HEK293 (cell line): ENCODE results near the gene UXS1.

Experiments
- CTCF ChIP-seq: fragments of 450-650 bp; formaldehyde crosslinking; IDR thresholded peaks from 2 replicates; pipeline ENCODE4 v1.5.1; 2016; ENCODE audit warnings: missing biosample characterization, missing genetic modification characterization
- PRDM10 ChIP-seq: fragments of 450-650 bp; formaldehyde crosslinking; IDR thresholded peaks from 2 replicates; pipeline ENCODE4 v1.5.1; 2016; ENCODE audit warnings: missing biosample characterization, missing genetic modification characterization
- PRDM4 ChIP-seq: fragments of 450-650 bp; formaldehyde crosslinking; IDR thresholded peaks from 2 replicates; pipeline ENCODE4 v1.5.1; 2017; ENCODE audit warnings: missing biosample characterization, missing genetic modification characterization
- TRIM28 ChIP-seq: IDR thresholded peaks from 2 replicates; pipeline ENCODE4 v1.6.1; 2011; ENCODE audit warnings: low read length, control low read depth, borderline replicate concordance
- ZNF18 ChIP-seq: fragments of 450-650 bp; formaldehyde crosslinking; IDR thresholded peaks from 2 replicates; pipeline ENCODE4 v1.5.1; 2016; ENCODE audit warnings: missing biosample characterization, missing genetic modification characterization
- ZNF280D ChIP-seq: fragments of 450-650 bp; formaldehyde crosslinking; IDR thresholded peaks from 2 replicates; pipeline ENCODE4 v1.5.1; 2016; ENCODE audit warnings: missing biosample characterization, missing genetic modification characterization
- ZNF423 ChIP-seq: fragments of 450-650 bp; formaldehyde crosslinking; IDR thresholded peaks from 2 replicates; pipeline ENCODE4 v1.5.1; 2016; ENCODE audit warnings: missing biosample characterization, missing genetic modification characterization
- ZNF488 ChIP-seq: fragments of 450-650 bp; formaldehyde crosslinking; IDR thresholded peaks from 2 replicates; pipeline ENCODE4 v1.5.1; 2016; ENCODE audit warnings: missing biosample characterization, missing genetic modification characterization
- ZNF561 ChIP-seq: fragments of 450-650 bp; IDR thresholded peaks from 2 replicates; pipeline ENCODE4 v1.5.1; 2018; ENCODE audit warnings: missing biosample characterization, missing genetic modification characterization, borderline replicate concordance

- TF ChIP-seq ZNF561 (no peak), CTCF (no peak), ZNF280D (no peak), PRDM4 (tag by site-specific recombination) (no peak), PRDM10 (tag by site-specific recombination) (no peak), ZNF423 (tag by site-specific recombination) (no peak), ZNF488 (tag by site-specific recombination) (no peak), TRIM28 (no peak), ZNF18 (no peak)
Measured at GRCh38 chr2:106096299-106097037, 97.6 kb downstream of the UXS1 start.
